ENCODE measurements around the gene KIAA1217. TPM values are rescaled to one million over a fixed set of nuclear protein-coding genes. Genes with fewer than 3 reads are reported as not detected.

Gene KIAA1217
- total RNA-seq, 1 experiment from 2014 or later, result 7.8 TPM

GRCh38 chr10:24344279-24344678 is 135.3 kb downstream of the KIAA1217 start (continued):
- TF ChIP-seq REST (IDR thresholded peaks at IDR 0.05; ENCODE audit: low read depth) (no peak), EZH2phosphoT487 (IDR thresholded peaks at IDR 0.05; ENCODE audit: borderline replicate concordance) (no peak), RAD21 (IDR thresholded peaks at IDR 0.05; ENCODE audit: low read depth) (no peak), ZNF274 (IDR thresholded peaks at IDR 0.05; ENCODE audit: low read depth, low read length) (no peak)

- Histone ChIP-seq H2AFZ (ENCODE audit: low read depth, low read length, poor library complexity, severe bottlenecking) (no peak overlapping the region), H3K9ac (ENCODE audit: low read length) (no peak overlapping the region), H3K27ac (ENCODE audit: low read depth, low read length) (no peak overlapping the region), H3K9me3 (ENCODE audit: control insufficient read depth in 1 of 2, insufficient read depth in 1 of 2, low read depth in 1 of 2, low read length in 2 of 2) (no peaks in the 10 kb centered on the region), H3K79me2 (ENCODE audit: insufficient read depth, low read length) (no peaks in the 10 kb centered on the region), H3K4me3 (replicated peaks in 1 of 2; ENCODE audit: low read depth in 1 of 2, low read length in 2 of 2) (no peak overlapping the region), H4K20me1 (ENCODE audit: insufficient read depth) (no peaks in the 10 kb centered on the region), H3K36me3 (ENCODE audit: control insufficient read depth in 1 of 2, insufficient read depth in 2 of 2, low read length in 2 of 2) (no peaks in the 10 kb centered on the region), H3K4me2 (ENCODE audit: low read length) (no peak overlapping the region), H3K9me2 (ENCODE audit: insufficient read depth) (no peaks in the 10 kb centered on the region), H3K4me1 (ENCODE audit: control insufficient read depth in 1 of 2, insufficient read depth in 2 of 2, low read length in 2 of 2) (no peaks in the 10 kb centered on the region), H3K27me3 (ENCODE audit: insufficient read depth, low read length) (peaks cover 18% of the 10 kb centered on the region)
- TF ChIP-seq TCF7L2 (IDR thresholded peaks at IDR 0.05; ENCODE audit: borderline replicate concordance, extremely low read depth, insufficient read depth, insufficient read length), result no peak
- intact Hi-C loops (cut with micrococcal nuclease), result no loop called here
- DNase-seq (ENCODE audit: low read depth, low spot score), result no peak
- RAD21 ChIA-PET (ENCODE audit: low non-redundant PET in 1 of 2, low total read pairs in 2 of 2, uncharacterized antibody in 2 of 2, unreplicated experiment in 2 of 2), result no interaction called here
- CTCF ChIA-PET, result no interaction called here
- ATAC-seq, result no peak
- POLR2A ChIA-PET, result no interaction called here
- no TSS peak for BruUV-seq (replicated peaks)
These were observed 135.9 kb downstream of the KIAA1217 start for GRCh38 chr10:24344695-24345463.
